K562 (cell line): Measurements from ENCODE around the gene GPSM3. TPM values are rescaled to one million over a fixed set of nuclear protein-coding genes. Genes with fewer than 3 reads are reported as not detected.

ENCODE experiments used
- ATAC-seq: fragments of 200-7000 bp; cut with Tn5 transposase; 3 replicates; pipeline ENCODE4 v1.9.1; 2020; ENCODE audit warnings: moderate library complexity
- BruUV-seq: library from RNA; stranded (reverse); fragments of 400-500 nt; replicated peaks from 2 replicates; lab custom pipeline; 2021; lab: Mats Ljungman, UMichigan
- CTCF ChIA-PET: fragments of 300-600 bp; formaldehyde crosslinking; extraction: SDS; loops from one replicate; lab custom pipeline; 2021; ENCODE audit warnings: low intra/inter-chr PET ratio; lab: Yijun Ruan, JAX
- POLR2A ChIA-PET: fragments of 300-600, 350-650 bp; sonication (Branson Sonifier 250); formaldehyde crosslinking; extraction: SDS; loops from one replicate; lab custom pipeline; 2021; ENCODE audit warnings: antibody characterized with exemption, inconsistent platforms; lab: Yijun Ruan, JAX
- DNase-seq, 4 experiments: peaks; one replicate each; pipeline versions ENCODE4 v3.0.0 to v3.0.0-alpha.2; 2011 to 2018; ENCODE audit warnings: low spot score in 3 of 4, mixed read lengths in 3 of 4; ENCODE audit errors: extremely low read depth in 1 of 4
- FAIRE-seq: peaks from 2 replicates; lab custom pipeline; 2011; peaks lifted over from hg19 to GRCh38; lab: Jason Lieb, UNC
- H2AFZ ChIP-seq: 2 replicates; pipeline ENCODE4 v1.6.0; 2011; ENCODE audit warnings: low read depth, low read length, control low read depth, inconsistent platforms
- H3K27ac ChIP-seq: fragments of 200-600 bp; 3 replicates; pipeline ENCODE4 v1.8.0; 2011; ENCODE audit warnings: low read depth, mild to moderate bottlenecking, control low read depth, inconsistent platforms, low read length, moderate library complexity, mixed read lengths; ENCODE audit errors: extremely low read depth
- H3K27me3 ChIP-seq, 2 experiments: fragments of 300-600 bp in 1 of 2; 2 replicates in 1 of 2; 3 replicates in 1 of 2; pipeline versions ENCODE4 v1.6.0 to v1.8.0; 2011; ENCODE audit warnings: inconsistent platforms in 2 of 2, low read length in 2 of 2, mild to moderate bottlenecking in 1 of 2, mixed read lengths in 1 of 2, moderate library complexity in 1 of 2; ENCODE audit not compliant: control insufficient read depth in 2 of 2, insufficient read depth in 2 of 2
- H3K36me3 ChIP-seq: fragments of 300-600 bp; 3 replicates; pipeline ENCODE4 v1.8.0; 2011; ENCODE audit warnings: mild to moderate bottlenecking, low read length, inconsistent platforms; ENCODE audit not compliant: control insufficient read depth, insufficient read depth
- H3K4me1 ChIP-seq, 2 experiments: fragments of 200-600 bp in 1 of 2; replicated peaks in 1 of 2; 2 replicates in 1 of 2; 3 replicates in 1 of 2; pipeline versions ENCODE4 v1.5.1 to v1.8.0; 2011; ENCODE audit warnings: inconsistent platforms in 2 of 2, low read length in 2 of 2, mild to moderate bottlenecking in 1 of 2, mixed read lengths in 1 of 2, moderate library complexity in 1 of 2; ENCODE audit not compliant: control insufficient read depth in 2 of 2, insufficient read depth in 2 of 2
- H3K4me2 ChIP-seq: 2 replicates; pipeline ENCODE4 v1.6.1; 2011; ENCODE audit warnings: low read length, control low read depth, inconsistent platforms, mixed read lengths; ENCODE audit not compliant: insufficient read depth
- H3K4me3 ChIP-seq: fragments of 200-600 bp; sonication (generic), shearing (Covaris generic); 2 replicates; pipeline ENCODE4 v1.5.1; 2016; ENCODE audit warnings: control low read depth, inconsistent platforms
- H3K79me2 ChIP-seq: fragments of 200-600 bp; 3 replicates; pipeline ENCODE4 v1.8.0; 2011; ENCODE audit warnings: low read length, inconsistent platforms; ENCODE audit not compliant: control insufficient read depth, insufficient read depth
- H3K9ac ChIP-seq, 2 experiments: 2 replicates each; pipeline versions ENCODE4 v1.6.0 to v1.6.1; 2011; ENCODE audit warnings: low read depth in 2 of 2, low read length in 2 of 2, control low read depth in 1 of 2, inconsistent platforms in 1 of 2, mild to moderate bottlenecking in 1 of 2, mixed read lengths in 1 of 2; ENCODE audit not compliant: insufficient read depth in 1 of 2
- H3K9me1 ChIP-seq: one replicate; pipeline ENCODE4 v1.6.0; 2011; ENCODE audit warnings: inconsistent platforms, mild to moderate bottlenecking, low read length, moderate library complexity; ENCODE audit not compliant: control insufficient read depth, insufficient read depth
- H3K9me3 ChIP-seq: replicated peaks from 2 replicates; pipeline ENCODE4 v1.5.1; 2011; ENCODE audit warnings: low read depth, low read length, inconsistent platforms; ENCODE audit not compliant: control insufficient read depth, insufficient read depth
- H4K20me1 ChIP-seq: replicated peaks from 2 replicates; pipeline ENCODE4 v1.6.1; 2011; ENCODE audit warnings: low read length, inconsistent platforms, mixed read lengths; ENCODE audit not compliant: control insufficient read depth, insufficient read depth
- CTCF ChIP-seq, 3 experiments: IDR thresholded peaks in 2 of 3; conservative IDR thresholded peaks in 1 of 3; 2 replicates each; pipeline ENCODE4 v1.5.1; 2011 to 2012; ENCODE audit warnings: low read length in 3 of 3, mild to moderate bottlenecking in 3 of 3, control low read depth in 2 of 3, improper control_type of control experiment in 1 of 3, inconsistent platforms in 1 of 3, low read depth in 1 of 3, mixed read lengths in 1 of 3, moderate library complexity in 1 of 3; ENCODE audit not compliant: insufficient read depth in 2 of 3
- CXXC5 ChIP-seq: fragments of 250-450 bp; sonication (Bioruptor Pico); IDR thresholded peaks from 2 replicates; pipeline ENCODE4 v1.8.0; 2022; ENCODE audit warnings: inconsistent platforms, mild to moderate bottlenecking, moderate library complexity
- GATA2 ChIP-seq: sonication (generic); formaldehyde crosslinking; IDR thresholded peaks from 2 replicates; pipeline ENCODE4 v1.4.0; 2020; ENCODE audit warnings: mild to moderate bottlenecking, missing genetic modification reagents
- MAZ ChIP-seq, 2 experiments: fragments of 450-650 bp in 1 of 2; sonication (generic) in 1 of 2; formaldehyde crosslinking; IDR thresholded peaks in 1 of 2; conservative IDR thresholded peaks in 1 of 2; 2 replicates each; pipeline versions ENCODE4 v1.4.0 to v1.5.0; 2020; ENCODE audit warnings: mild to moderate bottlenecking in 1 of 2, missing genetic modification reagents in 1 of 2
- MNT ChIP-seq, 2 experiments: fragments of 450-650 bp; conservative IDR thresholded peaks; 2 replicates each; pipeline ENCODE4 v1.6.1; 2017; ENCODE audit warnings: mild to moderate bottlenecking in 2 of 2, moderate library complexity in 2 of 2
- RAD21 ChIP-seq, 2 experiments: fragments of 250-450 bp in 1 of 2; fragments of 450-650 bp in 1 of 2; sonication (Bioruptor Pico) in 1 of 2; formaldehyde crosslinking in 1 of 2; IDR thresholded peaks in 1 of 2; conservative IDR thresholded peaks in 1 of 2; 2 replicates each; pipeline versions ENCODE4 v1.4.0 to v1.8.0; 2020 to 2022; ENCODE audit warnings: mild to moderate bottlenecking in 2 of 2, moderate library complexity in 1 of 2
- RCOR1 ChIP-seq, 2 experiments: IDR thresholded peaks; 2 replicates each; pipeline ENCODE4 v1.6.1; 2012; ENCODE audit warnings: low read depth in 2 of 2, low read length in 2 of 2, borderline replicate concordance in 1 of 2, improper control_type of control experiment in 1 of 2
- VEZF1 ChIP-seq: fragments of 200-800 bp; sonication (Bioruptor generic); IDR thresholded peaks from 2 replicates; pipeline ENCODE4 v1.6.1; 2017; ENCODE audit warnings: missing genetic modification characterization, missing compliant biosample characterization
- YBX1 ChIP-seq: fragments of 450-650 bp; IDR thresholded peaks from 2 replicates; pipeline ENCODE4 v1.7.1; 2016; ENCODE audit warnings: mild to moderate bottlenecking
- WGBS: fragments of 100-300 bp; shearing (Covaris generic); methylation state at CpG from one replicate; pipeline ENCODE4 v1.1.6; 2016; ENCODE audit warnings: low coverage, mixed read lengths; ENCODE audit not compliant: insufficient coverage; ENCODE audit errors: missing lambda C conversion rate; 5-methylcytosine and 5-hydroxymethylcytosine counted together
- in situ Hi-C: fragments of 300-500 bp; cut with MboI; formaldehyde crosslinking; loops from 4 replicates; pipeline ENCODE4 v1.15.0; 2018; ENCODE audit warnings: inconsistent platforms, mixed read lengths
- intact Hi-C: fragments of 100-400 bp; cut with micrococcal nuclease; formaldehyde crosslinking; loops from 2 replicates; pipeline ENCODE4 v1.14.2; 2022
- polyA plus RNA-seq, 8 experiments: library from polyadenylated mRNA; depleted of rRNA in 4 of 8; stranded (reverse) in 5 of 8; unstranded in 3 of 8; fragments of >200 nt; fragmentation: Nextera tagmentation in 2 of 8; fragmentation: Illumina TruSeq in 1 of 8; extraction: Ambion mirVana in 2 of 8; extraction: Trizol in 1 of 8; gene quantifications; 2 replicates each; pipeline versions ENCODE4 v1.2.1 to v1.2.3, GENCODE V29; 2011 to 2014; ENCODE audit warnings: inconsistent platforms in 1 of 8, missing spikeins in 1 of 8
- total RNA-seq, 7 experiments: library from RNA; depleted of rRNA in 6 of 7; stranded (reverse); fragments of >200 nt in 6 of 7; fragmentation: Illumina TruSeq in 2 of 7; extraction: Trizol in 2 of 7; gene quantifications; 2 replicates each; pipeline versions ENCODE4 v1.2.1 to v1.2.3, GENCODE V29; 2011 to 2021; ENCODE audit warnings: low replicate concordance in 1 of 7

GPSM3 gene
- total and polyA plus RNA-seq, 9 of the 15 experiments (the other 6 are each of a cell fraction or from before 2014, with no cell fraction given), result 5.3 to 42.6 (median 24.4) TPM

GRCh38 chr6:32181915-32182529 lies 10.4 kb downstream of the GPSM3 start:
- no peaks in the 10 kb centered on the region for H3K9me3 ChIP-seq
- FAIRE-seq (no peak), ATAC-seq (no peak), DNase-seq (peak in 3 of 4 experiments; percentile 57 to 69 (median 64))
- H4K20me1 ChIP-seq, result no peaks in the 10 kb centered on the region
- peaks cover 65% of the 10 kb centered on the region; the same call in 2 of the 3 replicates for H3K36me3 ChIP-seq
- CTCF ChIA-PET, result interaction anchor here (1.3 kb wide), 1 partner anchor 63 kb away, joined by 5 read pairs; no protein-coding TSS in a partner anchor
- no peak overlapping the region for H3K4me3 ChIP-seq
- no TSS peak for BruUV-seq
- in situ Hi-C loops (no loop called here), intact Hi-C loops (no loop called here)
- H2AFZ ChIP-seq, result no peak overlapping the region
- H3K27me3 ChIP-seq, result no peaks in the 10 kb centered on the region
- peaks cover 7% of the 10 kb centered on the region for H3K9me1 ChIP-seq
- WGBS, result 29% methylated on average over 10 of the region's 10 CpGs
- H3K4me2 ChIP-seq, result peak overlapping the region; percentile 13
- peaks cover 49% of the 10 kb centered on the region for H3K79me2 ChIP-seq
- H3K9ac ChIP-seq, result peak overlapping the region; percentile 22 to 82
- POLR2A ChIA-PET, result interaction anchor here (0.6 to 1.9 kb wide), 8 partner anchors 8 to 61 kb away, joined by 3 to 20 read pairs (median 4); partner anchors contain the start of genes ATF6B, FKBPL and PBX2
- peaks cover 50 to 53% of the 10 kb centered on the region in 2 experiments for H3K4me1 ChIP-seq
- H3K27ac ChIP-seq, result peak overlapping the region; percentile 56; the same call in 2 of the 3 replicates
- TF ChIP-seq MNT (conservative IDR thresholded peaks at IDR 0.05), result no peak
- peak; percentile 88 for TF ChIP-seq GATA2 (CRISPR knock-in tag)
- peak; percentile 47 to 56 for TF ChIP-seq RAD21 (CRISPR knock-in tag; conservative IDR thresholded peaks at IDR 0.05 in 1 of 2, IDR thresholded peaks at IDR 0.05 in 1 of 2)
- TF ChIP-seq RCOR1 (IDR thresholded peaks at IDR 0.05; ENCODE audit: borderline replicate concordance in 1 of 2, low read depth in 2 of 2, low read length in 2 of 2), result no peak
- TF ChIP-seq YBX1, result no peak
- TF ChIP-seq CXXC5, result 0 out of 2 replicates have a peak, but pooled peaks have one; percentile 14
- TF ChIP-seq VEZF1 (CRISPR knock-in tag), result 0 out of 2 replicates have a peak, but pooled peaks have one; percentile 41
- peak; percentile 14 to 35; a peak in 3 of 4 replicates for TF ChIP-seq MAZ (CRISPR knock-in tag; conservative IDR thresholded peaks at IDR 0.05 in 1 of 2, IDR thresholded peaks at IDR 0.05 in 1 of 2)
- TF ChIP-seq CTCF (IDR thresholded peaks at IDR 0.05 in 2 of 3, conservative IDR thresholded peaks at IDR 0.05 in 1 of 3; ENCODE audit: insufficient read depth in 2 of 3, low read depth in 1 of 3, low read length in 3 of 3), result peak in 1 of 3 experiments; percentile 32; a peak in 3 of 6 replicates
